ENCODE data around the gene EAPP.
"Not testable (repeated sequence)": the region's sequence is repeated elsewhere in the genome, so short reads cannot be mapped to it uniquely, and the experiment has no call there.

Gene EAPP

GRCh38 chr14:34537677-34538009 lies 1.9 kb downstream of the EAPP start:
- DNase-seq = no peak

GRCh38 chr14:34536951-34537676 lies 2.4 kb downstream of the EAPP start:
- DNase-seq = no peak

GRCh38 chr14:34527591-34527990 lies 11.9 kb downstream of the EAPP start:
- DNase-seq = no peak

GRCh38 chr14:34524216-34524615 lies 15.3 kb downstream of the EAPP start:
- not testable (repeated sequence) for DNase-seq

GRCh38 chr14:34522496-34522895 lies 17.0 kb downstream of the EAPP start:
- DNase-seq = no peak

GRCh38 chr14:34521071-34521470 lies 18.4 kb downstream of the EAPP start:
- DNase-seq = not testable (repeated sequence)

GRCh38 chr14:34520304-34520970 lies 19.1 kb downstream of the EAPP start:
- DNase-seq = not testable (repeated sequence)

GRCh38 chr14:34507884-34508283 lies 31.6 kb downstream of the EAPP start:
- DNase-seq = no peak

- no peak for DNase-seq
These were observed 32.0 kb downstream of the EAPP start for GRCh38 chr14:34507459-34507858.

DNA sequence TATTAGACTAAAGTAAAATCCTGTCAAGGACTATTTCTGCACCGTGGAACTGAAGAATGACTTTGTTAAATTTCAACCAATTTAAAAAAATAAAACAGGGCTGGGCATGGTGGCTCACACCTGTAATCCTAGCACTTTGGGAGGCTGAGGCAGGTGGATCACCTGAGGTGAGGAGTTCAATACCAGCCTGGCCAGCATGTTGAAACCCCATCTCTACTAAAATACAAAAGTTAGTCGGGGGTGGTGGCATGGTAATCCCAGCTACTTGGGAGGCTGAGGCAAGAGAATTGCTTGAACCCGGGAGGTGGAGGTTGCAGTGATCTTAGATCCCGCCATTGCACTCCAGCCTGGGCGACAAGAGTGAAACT lies 34.4 kb downstream of the EAPP start:
- DNase-seq = not testable (repeated sequence)

GRCh38 chr14:34504027-34504426 lies 35.5 kb downstream of the EAPP start:
- not testable (repeated sequence) for DNase-seq

DNA sequence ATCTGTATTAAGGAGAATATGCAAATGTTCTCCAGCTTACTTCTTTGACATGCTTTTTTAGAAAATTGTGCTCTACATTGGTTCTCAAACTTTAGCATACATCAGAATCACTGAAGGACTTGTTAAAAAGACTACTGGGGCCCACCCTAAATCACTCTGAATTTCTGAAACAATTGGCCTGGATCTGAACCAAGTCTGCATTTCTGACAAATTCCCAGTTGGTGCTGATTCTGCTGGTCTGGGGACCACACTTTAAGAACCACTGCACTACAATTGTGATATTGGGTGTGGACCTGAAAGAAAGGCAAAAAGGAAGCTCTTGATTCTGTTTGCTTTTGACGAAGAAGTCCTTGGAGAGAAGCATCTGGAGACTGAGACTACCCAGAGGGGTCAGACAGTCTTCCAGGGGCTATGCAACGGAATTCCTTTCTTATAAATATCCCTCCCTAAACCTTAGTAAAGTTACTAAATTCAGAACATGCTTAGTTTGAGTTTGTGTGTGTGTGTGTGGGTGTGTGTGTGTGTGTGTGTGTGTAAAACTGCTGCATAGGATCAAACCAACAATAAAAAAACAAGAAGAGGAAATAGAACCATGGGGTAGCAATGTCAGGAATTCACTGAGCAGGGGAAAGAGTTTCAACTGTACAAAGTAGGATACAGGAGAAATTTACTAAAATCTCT lies 36.8 kb downstream of the EAPP start:
- DNase-seq = no peak

GRCh38 chr14:34502001-34502400 lies 37.5 kb downstream of the EAPP start:
- no peak for DNase-seq

- DNase-seq = no peak
These were observed 38.4 kb downstream of the EAPP start for GRCh38 chr14:34501004-34501580.

- peak; percentile 30 for DNase-seq
These were observed 40.7 kb downstream of the EAPP start for GRCh38 chr14:34498684-34499412.

DNA sequence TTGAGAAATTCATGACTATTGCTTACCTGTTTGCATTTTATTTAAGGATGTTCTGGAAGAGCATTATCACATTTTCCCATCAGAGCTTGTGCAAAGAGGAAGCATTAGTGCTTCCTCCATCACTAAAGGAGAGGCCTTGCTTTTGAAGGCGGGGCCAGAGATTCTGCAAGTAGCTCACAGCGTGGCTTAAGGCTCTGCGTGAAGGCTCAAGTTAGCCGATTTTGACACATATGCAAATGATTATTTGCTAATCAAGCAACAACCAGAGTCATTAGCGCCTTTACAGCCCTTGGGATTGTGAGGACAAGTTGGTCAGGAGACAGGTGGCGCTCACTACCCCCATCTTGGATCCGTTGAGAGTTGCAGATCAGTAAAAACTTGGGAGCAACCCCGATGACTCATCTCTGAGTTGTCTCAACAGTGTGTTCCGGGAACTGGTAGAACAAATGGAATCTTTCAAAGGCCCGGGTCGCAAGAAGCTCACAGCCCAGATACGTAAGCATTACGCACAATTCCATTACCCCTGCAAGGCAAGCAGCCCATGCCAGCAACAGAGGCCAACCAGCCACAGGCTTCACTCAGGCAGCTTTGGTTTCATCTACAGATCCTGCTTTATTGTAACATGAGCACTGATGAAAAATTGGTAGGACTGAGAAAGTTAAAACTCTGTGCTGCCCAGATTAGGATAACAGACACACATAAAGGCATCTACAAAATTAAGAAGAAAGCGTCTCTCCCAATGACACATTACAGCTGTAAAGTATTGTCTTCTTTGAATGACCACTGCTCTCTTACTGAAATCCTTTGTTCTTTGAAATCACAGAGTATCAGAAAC lies 42.6 kb downstream of the EAPP start:
- DNase-seq = peak; percentile 55

DNA sequence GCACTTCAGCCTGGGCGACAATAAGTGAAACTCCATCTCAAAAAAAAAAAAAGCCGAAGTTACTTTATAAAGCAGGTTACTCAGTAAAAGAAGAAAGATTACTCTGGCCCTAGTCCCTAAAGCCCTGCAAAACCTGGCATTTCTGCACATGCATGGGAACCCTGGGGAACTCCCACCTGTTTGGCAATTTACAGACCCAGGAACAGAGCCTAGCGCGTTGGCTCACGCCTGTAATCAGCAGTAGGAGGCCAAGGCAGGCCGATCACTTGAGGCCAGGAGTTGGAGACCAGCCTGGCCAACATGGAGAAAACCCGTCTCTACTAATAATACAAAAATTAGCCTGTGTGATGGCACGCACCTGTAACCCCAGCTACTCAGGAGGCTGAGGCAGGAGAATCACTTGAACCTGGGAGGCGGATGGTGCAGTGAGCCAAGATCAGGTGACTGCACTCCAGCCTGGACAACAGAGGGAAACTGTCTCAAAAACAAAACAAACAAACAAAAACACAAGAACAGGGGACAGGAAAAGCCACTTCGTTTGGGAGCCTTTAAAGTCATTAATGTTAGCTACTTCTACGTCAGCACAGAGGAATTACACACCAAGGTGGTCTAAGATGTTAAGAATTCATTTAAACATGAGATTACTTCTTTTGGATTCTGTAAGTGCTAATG lies 43.4 kb downstream of the EAPP start:
- no peak for DNase-seq

DNA sequence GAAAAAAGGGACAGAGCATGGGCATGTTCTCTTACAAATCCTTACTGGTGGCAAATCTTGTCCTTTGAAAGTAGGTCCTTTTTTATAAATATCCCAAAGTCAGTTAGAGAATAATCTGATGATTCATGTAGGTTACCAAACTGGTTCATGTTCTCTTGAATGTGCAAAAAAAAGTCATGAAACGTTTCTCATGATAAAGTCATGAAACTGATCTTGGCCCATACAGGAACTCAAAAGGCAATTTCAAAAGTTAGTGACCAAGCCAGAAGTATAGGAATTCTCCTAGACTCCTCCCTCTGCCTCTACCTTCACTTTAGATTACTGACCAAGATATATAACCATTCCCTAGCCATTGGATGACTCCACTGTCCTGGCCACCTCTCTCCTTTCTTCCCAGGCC lies 50.2 kb downstream of the EAPP start:
- DNase-seq = no peak

DNA sequence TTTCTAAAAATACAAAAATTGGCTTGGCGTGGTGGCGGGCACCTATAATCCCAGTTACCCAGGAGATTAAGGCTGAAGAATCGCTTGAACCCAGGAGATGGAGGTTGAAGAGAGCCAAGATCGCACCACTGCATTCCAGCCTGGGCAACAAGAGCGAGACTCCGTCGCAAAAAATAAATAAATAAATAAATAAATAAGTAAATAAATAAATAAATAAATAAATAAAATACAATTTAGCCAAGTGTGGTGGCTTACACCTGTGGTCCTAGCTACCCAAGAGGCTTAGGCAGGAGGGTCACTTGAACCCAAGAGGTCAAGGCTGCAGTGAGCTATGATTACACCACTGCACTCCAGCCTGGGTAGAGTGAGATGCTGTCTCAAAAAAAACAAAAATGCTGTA lies 51.0 kb downstream of the EAPP start:
- DNase-seq = no peak

- DNase-seq = no peak
These were observed 54.8 kb downstream of the EAPP start for GRCh38 chr14:34484726-34485125.

DNA sequence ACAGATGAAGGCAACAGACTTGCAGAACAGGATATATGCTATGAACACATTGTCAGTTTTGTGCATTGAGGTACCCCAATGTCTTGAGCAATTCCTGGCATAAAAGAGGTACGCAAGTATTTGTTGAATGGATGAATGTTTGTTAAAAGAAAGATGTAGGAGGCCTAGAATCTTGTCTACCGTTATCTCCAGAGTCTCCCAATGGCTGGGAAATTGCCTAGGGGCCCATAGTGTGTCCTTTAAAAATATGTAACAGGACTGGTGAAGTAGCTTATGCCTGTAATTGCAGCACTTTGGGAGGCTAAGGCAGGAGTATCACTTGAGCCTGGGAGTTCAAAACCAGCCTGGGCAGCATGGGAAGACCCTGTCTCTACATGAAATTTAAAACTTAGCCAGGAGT lies 57.0 kb downstream of the EAPP start:
- no peak for DNase-seq

GRCh38 chr14:34479694-34480093 lies 59.8 kb downstream of the EAPP start:
- DNase-seq = no peak
